Regular cardiac myocyte (primary cell): ENCODE data around the gene ANO5. TPM values are rescaled to one million over a fixed set of nuclear protein-coding genes. Genes with fewer than 3 reads are reported as not detected.

Experiments used
- total RNA-seq: library from RNA; depleted of rRNA; stranded (reverse); fragments of >200 nt; gene quantifications from 2 replicates; pipeline ENCODE4 v1.2.3, GENCODE V29; 2014

ANO5 gene, protein sequence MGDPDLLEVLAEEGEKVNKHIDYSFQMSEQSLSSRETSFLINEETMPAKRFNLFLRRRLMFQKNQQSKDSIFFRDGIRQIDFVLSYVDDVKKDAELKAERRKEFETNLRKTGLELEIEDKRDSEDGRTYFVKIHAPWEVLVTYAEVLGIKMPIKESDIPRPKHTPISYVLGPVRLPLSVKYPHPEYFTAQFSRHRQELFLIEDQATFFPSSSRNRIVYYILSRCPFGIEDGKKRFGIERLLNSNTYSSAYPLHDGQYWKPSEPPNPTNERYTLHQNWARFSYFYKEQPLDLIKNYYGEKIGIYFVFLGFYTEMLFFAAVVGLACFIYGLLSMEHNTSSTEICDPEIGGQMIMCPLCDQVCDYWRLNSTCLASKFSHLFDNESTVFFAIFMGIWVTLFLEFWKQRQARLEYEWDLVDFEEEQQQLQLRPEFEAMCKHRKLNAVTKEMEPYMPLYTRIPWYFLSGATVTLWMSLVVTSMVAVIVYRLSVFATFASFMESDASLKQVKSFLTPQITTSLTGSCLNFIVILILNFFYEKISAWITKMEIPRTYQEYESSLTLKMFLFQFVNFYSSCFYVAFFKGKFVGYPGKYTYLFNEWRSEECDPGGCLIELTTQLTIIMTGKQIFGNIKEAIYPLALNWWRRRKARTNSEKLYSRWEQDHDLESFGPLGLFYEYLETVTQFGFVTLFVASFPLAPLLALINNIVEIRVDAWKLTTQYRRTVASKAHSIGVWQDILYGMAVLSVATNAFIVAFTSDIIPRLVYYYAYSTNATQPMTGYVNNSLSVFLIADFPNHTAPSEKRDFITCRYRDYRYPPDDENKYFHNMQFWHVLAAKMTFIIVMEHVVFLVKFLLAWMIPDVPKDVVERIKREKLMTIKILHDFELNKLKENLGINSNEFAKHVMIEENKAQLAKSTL
- total RNA-seq, result under 0.01 TPM in 1 of 2 replicates, not detected in the other

GRCh38 chr11:22192642-22193347 is at the start of gene ANO5:
ANO5 (plus strand) TSS chr11:22193085; CDS start chr11:22193493, 408 bp downstream.

Other genes with a start within 250 kb of the ANO5 start
- gene SLC17A6, start 145.3 kb downstream of the ANO5 start, total RNA-seq, result under 0.01 TPM in 1 of 2 replicates, not detected in the other